Stimulated activated CD8-positive, alpha-beta memory T cell treated with anti-CD3 and anti-CD28 coated beads, Interleukin-15, amount 100 ng/mL, for 48 hours (primary cell): Measurements from ENCODE around the gene TNFRSF8.

ENCODE experiments used
- DNase-seq, 2 donors: peaks; one replicate each; pipeline ENCODE4 v3.0.0-alpha.2; 2020; ENCODE audit warnings: low read depth in 2 of 2

TNFRSF8 gene

DNA sequence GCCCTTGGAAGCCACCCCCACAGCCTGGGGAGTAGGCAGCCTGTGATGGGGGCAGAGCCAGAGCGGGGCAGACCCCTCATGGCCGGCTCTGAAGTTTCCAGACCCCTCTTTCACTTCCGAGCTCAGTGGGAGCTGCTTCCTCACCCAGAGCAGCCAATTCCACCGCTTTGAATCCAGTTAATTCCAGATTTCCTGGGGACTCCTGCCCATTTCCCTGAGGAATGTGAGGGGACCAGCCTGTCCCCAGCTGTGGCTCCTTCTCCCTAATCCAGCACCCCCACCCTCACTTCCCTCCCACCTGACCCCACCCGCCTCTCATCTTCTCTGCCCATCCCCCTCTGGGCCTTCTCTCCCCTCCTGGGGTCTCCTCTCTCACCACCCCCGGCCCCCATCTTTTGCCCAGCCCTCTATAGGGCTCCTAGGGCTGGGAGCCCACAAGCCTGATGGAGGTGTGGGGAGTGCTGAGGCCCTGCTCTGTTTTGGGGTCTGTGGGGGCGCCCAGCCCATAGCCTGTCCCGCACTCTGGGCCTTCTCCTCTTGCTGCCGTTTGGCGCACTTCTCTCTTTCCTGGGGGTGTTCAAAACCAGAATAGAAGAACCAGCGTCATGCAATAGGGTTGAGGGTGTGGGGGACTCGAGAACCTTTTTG, 77.5 kb downstream of the TNFRSF8 start:
- DNase-seq, result no peak

DNA sequence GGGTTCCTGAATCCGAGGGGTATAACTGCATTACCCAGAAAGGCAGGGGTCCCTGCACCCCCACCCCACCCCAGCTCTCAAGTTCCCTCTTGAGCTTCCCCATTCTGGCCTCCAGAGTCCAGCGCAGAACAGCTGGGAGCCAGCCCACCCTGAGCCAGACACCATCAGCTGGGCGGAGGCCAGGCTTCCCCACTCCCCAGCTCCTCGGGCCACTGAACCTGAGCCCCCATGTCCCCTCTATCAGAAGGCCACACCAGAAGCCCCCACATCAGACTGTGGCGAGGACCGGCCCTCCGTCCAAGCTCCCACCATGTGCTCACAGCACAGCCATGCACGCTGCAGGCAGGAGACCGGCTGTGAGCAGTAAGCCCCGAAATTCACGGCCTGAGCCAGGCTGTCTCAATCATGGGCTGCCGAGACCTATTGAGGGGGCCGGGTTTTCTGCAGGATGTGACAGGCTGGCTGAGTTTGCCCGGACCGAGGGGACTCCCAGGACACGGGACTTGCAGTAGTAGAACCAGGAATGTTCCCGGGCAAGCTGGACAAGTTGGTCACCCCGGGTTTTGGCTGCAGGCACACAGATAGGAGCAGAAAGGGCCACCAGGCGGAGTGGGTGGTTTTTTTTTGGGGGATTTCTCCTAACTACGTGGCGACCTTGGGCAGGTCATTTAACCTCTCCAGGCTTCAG, 78.2 kb downstream of the TNFRSF8 start:
- DNase-seq, result no peak

DNA sequence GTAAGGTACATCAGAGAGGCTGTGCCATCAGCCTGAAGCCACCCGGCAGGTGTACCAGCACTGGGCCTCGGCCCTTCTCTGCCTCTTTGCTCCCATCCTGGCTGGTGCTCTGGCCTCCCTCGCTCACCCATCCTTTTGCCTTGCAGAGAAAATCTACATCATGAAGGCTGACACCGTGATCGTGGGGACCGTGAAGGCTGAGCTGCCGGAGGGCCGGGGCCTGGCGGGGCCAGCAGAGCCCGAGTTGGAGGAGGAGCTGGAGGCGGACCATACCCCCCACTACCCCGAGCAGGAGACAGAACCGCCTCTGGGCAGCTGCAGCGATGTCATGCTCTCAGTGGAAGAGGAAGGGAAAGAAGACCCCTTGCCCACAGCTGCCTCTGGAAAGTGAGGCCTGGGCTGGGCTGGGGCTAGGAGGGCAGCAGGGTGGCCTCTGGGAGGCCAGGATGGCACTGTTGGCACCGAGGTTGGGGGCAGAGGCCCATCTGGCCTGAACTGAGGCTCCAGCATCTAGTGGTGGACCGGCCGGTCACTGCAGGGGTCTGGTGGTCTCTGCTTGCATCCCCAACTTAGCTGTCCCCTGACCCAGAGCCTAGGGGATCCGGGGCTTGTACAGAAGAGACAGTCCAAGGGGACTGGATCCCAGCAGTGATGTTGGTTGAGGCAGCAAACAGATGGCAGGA, 79.2 kb downstream of the TNFRSF8 start:
- DNase-seq, result no peak

DNA sequence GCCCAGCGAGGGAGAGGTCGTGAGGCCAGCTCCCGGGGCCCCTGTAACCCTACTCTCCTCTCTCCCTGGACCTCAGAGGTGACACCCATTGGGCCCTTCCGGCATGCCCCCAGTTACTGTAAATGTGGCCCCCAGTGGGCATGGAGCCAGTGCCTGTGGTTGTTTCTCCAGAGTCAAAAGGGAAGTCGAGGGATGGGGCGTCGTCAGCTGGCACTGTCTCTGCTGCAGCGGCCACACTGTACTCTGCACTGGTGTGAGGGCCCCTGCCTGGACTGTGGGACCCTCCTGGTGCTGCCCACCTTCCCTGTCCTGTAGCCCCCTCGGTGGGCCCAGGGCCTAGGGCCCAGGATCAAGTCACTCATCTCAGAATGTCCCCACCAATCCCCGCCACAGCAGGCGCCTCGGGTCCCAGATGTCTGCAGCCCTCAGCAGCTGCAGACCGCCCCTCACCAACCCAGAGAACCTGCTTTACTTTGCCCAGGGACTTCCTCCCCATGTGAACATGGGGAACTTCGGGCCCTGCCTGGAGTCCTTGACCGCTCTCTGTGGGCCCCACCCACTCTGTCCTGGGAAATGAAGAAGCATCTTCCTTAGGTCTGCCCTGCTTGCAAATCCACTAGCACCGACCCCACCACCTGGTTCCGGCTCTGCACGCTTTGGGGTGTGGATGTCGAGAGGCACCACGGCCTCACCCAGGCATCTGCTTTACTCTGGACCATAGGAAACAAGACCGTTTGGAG, 80.0 kb downstream of the TNFRSF8 start:
- DNase-seq, result no peak

DNA sequence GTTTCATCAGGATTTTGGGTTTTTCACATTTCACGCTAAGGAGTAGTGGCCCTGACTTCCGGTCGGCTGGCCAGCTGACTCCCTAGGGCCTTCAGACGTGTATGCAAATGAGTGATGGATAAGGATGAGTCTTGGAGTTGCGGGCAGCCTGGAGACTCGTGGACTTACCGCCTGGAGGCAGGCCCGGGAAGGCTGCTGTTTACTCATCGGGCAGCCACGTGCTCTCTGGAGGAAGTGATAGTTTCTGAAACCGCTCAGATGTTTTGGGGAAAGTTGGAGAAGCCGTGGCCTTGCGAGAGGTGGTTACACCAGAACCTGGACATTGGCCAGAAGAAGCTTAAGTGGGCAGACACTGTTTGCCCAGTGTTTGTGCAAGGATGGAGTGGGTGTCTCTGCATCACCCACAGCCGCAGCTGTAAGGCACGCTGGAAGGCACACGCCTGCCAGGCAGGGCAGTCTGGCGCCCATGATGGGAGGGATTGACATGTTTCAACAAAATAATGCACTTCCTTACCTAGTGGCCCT, 80.6 kb downstream of the TNFRSF8 start:
- DNase-seq, result no peak

DNA sequence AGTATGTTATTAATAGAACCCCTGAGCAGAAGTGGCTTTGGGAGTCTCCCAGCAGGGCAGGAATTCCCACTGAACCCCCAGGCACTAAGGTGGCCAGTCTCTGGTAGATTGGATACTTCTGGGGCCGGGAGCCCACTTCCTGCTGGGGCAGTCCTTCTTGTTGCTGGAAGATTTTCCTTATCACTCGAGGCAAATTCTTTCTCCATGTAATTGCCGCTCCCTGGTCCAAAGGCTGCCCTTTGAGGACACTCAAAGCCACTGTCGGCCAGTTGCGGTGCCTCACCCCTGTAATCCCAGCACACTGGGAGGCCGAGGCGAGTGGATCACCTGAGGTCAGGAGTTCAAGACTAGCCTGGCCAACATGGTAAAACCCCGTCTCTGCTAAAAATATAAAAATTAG, 81.1 kb downstream of the TNFRSF8 start:
- DNase-seq, result no peak

DNA sequence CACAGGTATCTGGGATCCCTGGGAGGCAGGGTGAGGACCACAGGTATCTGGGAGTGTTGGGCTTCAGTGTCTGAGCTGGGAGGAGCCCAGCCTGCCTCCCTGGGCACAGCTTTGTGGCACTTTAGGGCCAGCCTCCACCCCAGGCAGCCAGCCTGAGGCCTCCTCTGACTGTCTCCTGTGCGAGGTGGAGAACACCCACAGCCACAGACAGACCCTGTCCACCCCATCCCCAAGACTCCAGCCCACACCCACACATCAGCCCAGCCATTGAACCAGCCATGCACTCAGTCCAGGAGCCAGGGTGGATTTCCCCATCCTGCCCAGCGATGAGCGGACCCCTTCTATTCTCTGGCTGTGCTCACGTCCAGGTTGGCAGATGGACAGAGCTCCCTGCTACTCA, 81.9 kb downstream of the TNFRSF8 start:
- no peak for DNase-seq

DNA sequence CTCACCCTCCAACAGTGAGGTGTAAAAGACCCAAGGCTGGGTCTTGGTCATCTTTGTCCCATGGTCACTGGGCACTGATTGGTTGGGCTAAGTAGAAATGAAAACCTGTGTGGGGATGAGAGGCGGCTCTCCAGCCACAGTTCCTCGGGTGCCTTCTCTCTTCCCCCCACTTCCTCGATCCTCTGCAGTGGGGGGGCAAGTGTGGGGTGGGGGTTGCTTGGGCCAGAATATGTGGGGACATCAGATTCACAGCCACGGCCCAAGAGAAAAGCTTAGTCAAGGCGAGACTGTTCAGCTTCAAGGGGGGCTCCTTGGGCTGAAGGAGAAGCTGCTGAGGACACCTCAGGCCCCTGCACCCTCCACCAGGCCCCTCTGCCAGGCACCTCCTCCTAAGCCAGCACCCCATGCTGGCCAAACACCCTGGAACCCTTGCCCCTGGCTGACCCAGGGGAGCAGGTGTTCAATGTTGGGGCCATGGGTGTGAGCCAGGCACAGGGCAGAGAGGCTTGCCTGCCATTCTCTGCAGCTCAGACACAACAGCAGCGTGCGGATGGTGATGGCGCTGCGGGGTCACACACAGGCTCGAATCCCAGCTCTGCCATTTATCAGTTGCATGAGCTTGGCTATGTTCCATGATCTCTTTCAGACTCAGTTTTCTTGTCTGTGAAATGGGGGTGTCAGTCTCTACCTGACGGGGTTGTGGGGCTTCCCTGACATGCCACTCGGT, 82.7 kb downstream of the TNFRSF8 start:
- no peak for DNase-seq

DNA sequence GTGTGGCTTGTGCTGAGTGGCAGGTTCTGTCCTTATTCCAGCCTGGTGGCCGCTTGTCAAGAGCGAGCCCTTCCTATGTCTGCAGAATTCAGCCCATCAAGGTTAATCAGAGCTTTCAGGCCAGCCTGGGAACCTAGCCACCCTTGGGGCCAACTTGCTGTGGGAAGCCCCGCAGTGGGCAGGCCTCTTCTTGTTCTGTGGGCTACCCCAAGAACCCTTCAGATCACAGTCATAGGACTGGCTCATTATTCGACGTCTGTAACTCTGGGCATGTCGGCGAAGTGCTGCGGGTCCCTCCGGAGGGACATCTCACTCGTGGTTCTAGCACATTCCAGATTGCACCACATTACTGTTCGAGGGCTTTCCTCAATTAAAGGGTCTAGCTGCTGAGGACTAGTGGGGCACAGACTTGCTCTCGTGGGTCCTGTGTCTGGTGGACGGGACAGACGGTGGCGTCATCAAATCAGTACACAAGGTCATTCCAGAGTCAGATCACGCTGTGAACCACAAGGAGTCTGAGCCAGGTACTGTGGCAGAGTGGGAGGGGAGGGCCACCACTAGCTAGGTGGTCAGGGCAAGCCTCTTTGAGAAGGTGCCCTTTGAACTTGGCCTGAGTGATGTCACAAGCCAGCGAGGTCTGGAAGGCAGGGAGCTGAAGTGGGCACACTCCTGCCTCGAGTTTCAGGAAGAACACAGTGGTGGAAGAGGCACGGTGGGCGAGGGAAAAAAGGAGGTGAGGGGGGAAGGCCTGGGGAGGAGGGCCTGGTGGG, 83.4 kb downstream of the TNFRSF8 start:
- no peak for DNase-seq

DNA sequence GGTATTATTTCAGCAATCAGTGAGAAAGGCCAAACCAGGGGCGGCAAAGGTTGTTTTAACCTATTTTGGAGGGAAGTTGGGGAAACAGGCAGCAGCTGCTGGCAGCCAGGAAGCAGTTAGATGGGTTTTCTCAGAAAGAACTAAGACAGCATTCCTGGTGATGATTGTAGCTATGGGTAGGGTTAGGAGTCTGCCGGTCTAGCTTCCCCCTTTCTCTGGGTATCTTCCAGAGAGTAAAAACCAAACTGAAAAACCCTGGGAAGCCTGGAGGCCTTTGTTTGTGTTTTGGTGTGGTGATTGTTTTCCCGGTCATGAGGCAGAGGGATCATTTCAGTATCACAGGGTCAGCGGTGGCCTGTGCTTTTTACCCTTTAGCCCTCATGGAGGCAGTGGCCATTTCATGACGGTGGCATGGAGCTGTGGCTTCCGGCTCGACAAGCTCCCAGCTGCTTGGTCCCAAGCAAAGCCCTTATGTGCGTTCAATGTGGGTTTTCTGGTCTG, 84.1 kb downstream of the TNFRSF8 start:
- DNase-seq, result no peak

DNA sequence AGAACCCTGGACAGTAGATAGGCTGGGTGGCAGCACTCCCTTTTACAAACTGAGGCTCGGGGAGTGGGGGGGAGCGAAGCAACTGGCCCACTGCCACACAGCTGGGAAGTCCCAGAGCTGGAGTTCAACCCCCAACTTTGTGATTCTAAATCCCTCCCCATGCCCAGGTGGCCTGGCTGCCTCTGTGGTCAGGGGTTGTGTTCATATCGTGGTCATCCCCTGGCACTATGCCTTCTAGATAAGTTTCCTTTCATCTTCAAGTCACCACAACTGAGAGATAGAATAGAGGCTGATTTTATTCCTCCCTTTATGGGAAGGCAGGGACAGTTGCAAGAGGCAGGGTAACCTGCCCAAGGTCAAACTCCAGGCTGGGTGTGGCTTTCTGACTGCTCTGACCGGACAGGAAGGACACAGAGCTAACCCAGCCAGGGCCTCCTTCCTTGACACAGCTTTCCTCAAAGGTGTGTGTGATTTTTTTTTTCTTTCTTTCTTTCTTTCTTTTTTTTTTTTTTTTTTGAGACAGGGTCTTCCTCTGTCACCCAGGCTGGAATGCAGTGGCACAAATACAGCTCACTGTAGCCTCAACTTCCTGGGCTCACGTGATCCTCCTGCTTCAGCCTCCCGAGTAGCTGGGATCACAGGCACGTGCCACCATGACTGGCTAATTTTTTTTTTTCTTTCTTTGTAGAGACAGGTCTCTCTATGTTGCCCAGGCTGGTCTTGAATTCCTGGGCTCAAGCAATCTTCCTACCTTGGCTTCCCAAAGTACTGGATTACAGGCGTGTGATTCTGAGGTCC, 85.3 kb downstream of the TNFRSF8 start:
- no peak for DNase-seq

DNA sequence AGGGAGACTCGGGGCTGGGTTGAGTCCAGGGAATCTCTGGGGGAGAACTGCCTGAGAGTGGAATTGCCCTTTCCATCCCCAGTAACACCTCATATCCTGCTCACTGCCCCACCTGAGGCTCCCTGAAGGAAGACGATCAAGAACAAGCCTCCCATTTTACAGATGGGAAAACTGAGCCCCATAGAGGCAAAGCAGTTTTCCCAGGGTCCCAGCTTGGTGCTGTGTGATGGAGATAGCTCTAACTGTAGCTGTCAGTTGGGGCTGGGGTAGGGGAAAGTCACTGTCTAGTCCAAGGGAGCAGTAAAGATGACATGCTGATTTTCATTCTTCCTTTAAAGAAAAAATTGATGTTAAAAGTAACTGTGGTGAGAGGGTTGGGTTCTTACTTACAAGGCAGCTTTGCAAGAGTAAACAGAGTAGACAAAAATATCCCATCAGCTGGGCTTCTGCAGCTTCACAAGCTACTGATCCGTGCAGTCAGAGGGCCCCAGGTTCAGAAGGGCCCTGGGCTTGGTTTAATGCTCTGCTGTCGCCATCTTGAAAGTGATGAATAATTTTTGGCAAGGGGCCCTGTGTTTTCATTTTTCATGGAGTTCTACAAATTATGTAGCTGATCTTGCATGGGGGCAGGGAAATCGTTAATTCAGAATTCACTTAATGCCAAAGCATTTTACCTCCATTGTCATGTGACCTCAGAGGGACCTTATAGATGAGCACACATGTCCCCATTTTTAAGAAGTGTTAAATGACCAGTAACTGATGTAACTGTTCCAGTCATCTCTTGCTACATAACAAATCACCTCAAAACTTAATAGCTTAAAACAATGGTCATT, 86.1 kb downstream of the TNFRSF8 start:
- DNase-seq, result no peak

DNA sequence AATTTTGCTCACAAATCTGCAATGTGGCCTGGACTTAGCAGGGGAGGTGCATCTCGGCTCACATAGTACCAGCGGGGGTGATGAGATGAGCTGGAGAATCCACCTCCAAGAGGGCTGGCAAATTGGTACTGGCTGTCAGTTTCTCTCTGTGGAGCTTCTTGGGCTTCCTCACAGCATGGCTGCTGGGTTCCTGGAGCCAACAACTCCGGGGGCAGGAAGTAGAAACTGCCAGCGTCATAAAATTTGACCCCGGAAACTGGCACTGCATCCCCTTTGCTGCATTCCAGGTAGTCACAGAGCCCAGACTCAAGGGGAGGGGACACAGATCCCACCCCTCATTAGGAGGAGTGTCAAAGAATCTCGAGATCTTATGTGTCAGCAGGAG, 86.7 kb downstream of the TNFRSF8 start:
- no peak for DNase-seq

DNA sequence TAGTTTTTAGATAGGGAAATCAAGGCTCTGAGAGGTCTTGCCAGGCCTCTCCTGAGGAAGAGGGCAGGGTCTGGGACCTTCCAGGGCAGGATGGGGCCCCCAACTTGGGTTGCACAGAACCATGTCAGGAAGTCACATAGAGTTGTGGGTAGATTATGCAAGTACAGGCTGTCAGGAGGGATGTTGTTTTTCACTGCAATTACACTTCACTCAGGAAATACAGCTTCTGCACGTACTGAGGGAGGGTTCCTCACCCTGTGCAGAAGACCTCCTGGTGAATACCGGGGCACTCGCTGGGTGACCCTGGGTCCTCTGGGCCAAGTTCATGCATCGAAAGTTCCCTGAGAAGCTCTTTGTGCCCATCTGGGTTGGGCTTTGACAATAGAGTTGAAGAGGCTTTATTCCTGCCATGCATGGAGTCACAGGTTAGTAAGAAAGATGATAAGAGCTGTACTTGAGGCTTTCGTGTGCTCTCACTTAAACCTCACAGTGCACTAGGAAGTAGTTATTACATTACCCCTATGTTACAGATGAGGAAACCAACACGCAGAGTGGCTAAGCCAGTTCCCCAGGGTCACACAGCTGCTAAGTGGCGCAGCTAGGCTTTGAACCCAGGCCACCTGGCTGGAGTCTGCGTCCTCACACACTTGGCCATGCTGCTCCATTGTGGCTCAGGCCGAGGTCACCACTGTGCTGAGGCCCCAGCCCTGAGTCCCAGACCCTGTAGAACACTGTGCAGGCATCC, 87.5 kb downstream of the TNFRSF8 start:
- DNase-seq, result no peak

DNA sequence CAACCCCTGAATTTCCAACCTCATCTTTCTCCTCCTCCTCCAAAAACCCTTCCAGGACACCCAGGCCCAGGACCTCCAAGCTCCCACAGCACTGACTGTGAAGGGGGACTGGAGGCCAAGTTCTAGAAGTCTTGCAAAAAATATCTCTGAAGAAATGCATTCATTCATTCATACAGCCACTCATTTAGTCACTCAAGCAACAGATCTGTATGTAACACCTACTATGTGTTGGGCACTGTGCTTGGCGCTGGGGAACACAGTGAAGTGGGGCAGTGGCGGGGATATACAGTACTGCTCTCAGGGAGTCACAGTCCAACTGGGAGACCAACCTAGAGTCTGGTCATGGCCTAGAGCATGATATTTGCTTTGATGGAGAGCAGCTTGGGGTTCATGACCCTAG, 88.4 kb downstream of the TNFRSF8 start:
- DNase-seq, result no peak

DNA sequence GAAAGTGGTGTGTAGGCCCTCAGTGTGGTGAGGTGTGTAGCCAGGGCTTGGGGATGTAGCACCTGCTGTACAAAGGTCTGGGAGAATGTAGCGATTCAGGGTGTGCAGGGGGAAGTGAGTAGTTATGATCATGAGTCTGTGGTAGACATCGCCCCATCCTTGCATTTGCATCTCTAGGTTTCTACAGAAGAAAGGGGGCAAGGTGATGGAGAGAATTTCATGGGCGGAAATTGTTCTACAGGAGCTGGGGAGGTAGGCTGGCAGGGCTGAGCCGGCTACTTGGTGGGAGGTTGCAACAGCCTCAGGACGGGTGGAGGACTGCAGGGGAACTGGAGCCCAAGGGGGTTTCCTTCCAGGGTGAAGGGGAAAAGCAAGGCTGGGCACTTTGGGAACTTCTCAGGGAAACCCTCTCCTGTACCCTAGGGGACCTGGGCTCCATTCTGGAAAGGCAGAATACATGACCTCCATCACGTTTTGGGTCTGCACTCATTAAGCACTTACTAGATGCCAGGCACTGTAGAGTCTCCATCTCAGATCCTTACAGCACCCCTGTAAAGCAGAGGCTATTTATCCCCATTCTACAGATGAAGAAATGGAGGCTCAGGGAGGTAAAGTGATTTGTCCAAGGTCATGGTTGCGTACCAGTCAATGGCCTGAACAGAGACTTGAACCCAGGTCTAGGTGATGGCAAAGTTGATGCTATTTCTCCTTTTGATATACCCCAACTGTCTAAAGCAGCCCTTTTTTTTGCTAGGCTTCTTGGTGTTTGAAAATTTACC, 89.2 kb downstream of the TNFRSF8 start:
- DNase-seq, result no peak

DNA sequence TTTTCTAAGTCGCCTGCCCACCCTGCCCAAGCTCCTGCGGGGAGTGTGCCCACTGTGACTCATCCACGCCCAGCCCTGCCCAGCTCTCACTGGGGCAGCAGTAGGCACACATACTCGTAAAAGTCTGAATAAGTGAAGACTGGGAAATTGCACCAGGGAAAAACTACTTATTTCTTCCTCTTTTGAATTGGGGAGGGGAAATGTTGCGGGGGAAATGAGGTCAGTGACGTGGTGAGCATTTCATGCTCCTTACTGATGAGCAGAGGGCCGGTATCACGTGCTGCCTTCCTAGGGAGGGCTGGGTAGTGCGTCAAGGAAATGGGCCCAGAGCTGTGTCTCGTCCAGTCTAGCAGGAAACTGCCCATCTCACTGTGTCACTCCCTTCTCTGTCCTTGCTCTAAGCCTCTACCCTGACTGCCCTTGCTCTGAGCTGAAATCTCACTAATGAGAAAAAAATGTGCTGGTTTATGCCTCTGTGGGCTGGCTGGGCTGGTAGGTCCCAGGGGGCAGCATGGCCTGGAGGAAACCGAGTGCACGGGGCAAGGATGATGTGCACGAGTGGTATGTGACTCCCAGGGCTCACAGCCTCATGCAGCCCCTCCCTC, 90.2 kb downstream of the TNFRSF8 start:
- no peak for DNase-seq
